HG03439 (cell line): ENCODE results near the gene ZNF292.
A peak's percentile ranks its signal among the peaks of the same experiment; 100 is the strongest.
"Not testable (repeated sequence)": the region's sequence is repeated elsewhere in the genome, so short reads cannot be mapped to it uniquely, and the experiment has no call there.

ENCODE experiments used
- ATAC-seq: cut with Tn5 transposase; IDR thresholded peaks from one replicate; pipeline ENCODE4 v1.9.1; 2021; ENCODE audit warnings: mild to moderate bottlenecking, moderate library complexity; ENCODE audit not compliant: unreplicated experiment

Gene ZNF292

GRCh38 chr6:87154993-87155841, at the start of gene ZNF292:
ZNF292 (plus strand) TSS chr6:87155565; CDS start chr6:87155592, 27 bp downstream.
- ATAC-seq, result peak; percentile 74

- ATAC-seq, result no peak
Measured at GRCh38 chr6:87105823-87106222, 49.5 kb upstream of the ZNF292 start.

GRCh38 chr6:87110636-87111035, 44.7 kb upstream of the ZNF292 start:
- ATAC-seq, result no peak

- peak; percentile 98 for ATAC-seq
Measured at GRCh38 chr6:87115402-87116135, 39.8 kb upstream of the ZNF292 start.

GRCh38 chr6:87116922-87117321, 38.4 kb upstream of the ZNF292 start:
- no peak for ATAC-seq

- ATAC-seq, result no peak
Measured at GRCh38 chr6:87118054-87118453, 37.3 kb upstream of the ZNF292 start.

- no peak for ATAC-seq
Measured at GRCh38 chr6:87122477-87122876, 32.9 kb upstream of the ZNF292 start.

- no peak for ATAC-seq
Measured at GRCh38 chr6:87124074-87124473, 31.3 kb upstream of the ZNF292 start.

GRCh38 chr6:87126501-87126900, 28.9 kb upstream of the ZNF292 start:
- ATAC-seq, result no peak

- ATAC-seq, result no peak
Measured at GRCh38 chr6:87127737-87128136, 27.6 kb upstream of the ZNF292 start.

GRCh38 chr6:87136963-87137362, 18.4 kb upstream of the ZNF292 start:
- no peak for ATAC-seq

- no peak for ATAC-seq
Measured at GRCh38 chr6:87139236-87139635, 16.1 kb upstream of the ZNF292 start.

GRCh38 chr6:87139927-87140326, 15.4 kb upstream of the ZNF292 start:
- not testable (repeated sequence) for ATAC-seq

GRCh38 chr6:87146363-87146762, 9.0 kb upstream of the ZNF292 start:
- ATAC-seq, result peak; percentile 75

- no peak for ATAC-seq
Measured at GRCh38 chr6:87150406-87150805, 5.0 kb upstream of the ZNF292 start.

- no peak for ATAC-seq
Measured at GRCh38 chr6:87151471-87151780, 3.9 kb upstream of the ZNF292 start.

- peak; percentile 27 for ATAC-seq
Measured at GRCh38 chr6:87151781-87152525, 3.4 kb upstream of the ZNF292 start.

- ATAC-seq, result no peak
Measured at GRCh38 chr6:87152526-87152955, 2.8 kb upstream of the ZNF292 start.

GRCh38 chr6:87154641-87154992, 748 bp upstream of the ZNF292 start:
- ATAC-seq, result no peak

- peak; percentile 2 for ATAC-seq
Measured at GRCh38 chr6:87155842-87156815, 764 bp downstream of the ZNF292 start.
